ENCODE measurements around the gene ARL4D. TPM values are rescaled to one million over a fixed set of nuclear protein-coding genes. Genes with fewer than 3 reads are reported as not detected.

ARL4D gene
- total RNA-seq, 1 experiment from 2014 or later, result 11.5 TPM

DNA sequence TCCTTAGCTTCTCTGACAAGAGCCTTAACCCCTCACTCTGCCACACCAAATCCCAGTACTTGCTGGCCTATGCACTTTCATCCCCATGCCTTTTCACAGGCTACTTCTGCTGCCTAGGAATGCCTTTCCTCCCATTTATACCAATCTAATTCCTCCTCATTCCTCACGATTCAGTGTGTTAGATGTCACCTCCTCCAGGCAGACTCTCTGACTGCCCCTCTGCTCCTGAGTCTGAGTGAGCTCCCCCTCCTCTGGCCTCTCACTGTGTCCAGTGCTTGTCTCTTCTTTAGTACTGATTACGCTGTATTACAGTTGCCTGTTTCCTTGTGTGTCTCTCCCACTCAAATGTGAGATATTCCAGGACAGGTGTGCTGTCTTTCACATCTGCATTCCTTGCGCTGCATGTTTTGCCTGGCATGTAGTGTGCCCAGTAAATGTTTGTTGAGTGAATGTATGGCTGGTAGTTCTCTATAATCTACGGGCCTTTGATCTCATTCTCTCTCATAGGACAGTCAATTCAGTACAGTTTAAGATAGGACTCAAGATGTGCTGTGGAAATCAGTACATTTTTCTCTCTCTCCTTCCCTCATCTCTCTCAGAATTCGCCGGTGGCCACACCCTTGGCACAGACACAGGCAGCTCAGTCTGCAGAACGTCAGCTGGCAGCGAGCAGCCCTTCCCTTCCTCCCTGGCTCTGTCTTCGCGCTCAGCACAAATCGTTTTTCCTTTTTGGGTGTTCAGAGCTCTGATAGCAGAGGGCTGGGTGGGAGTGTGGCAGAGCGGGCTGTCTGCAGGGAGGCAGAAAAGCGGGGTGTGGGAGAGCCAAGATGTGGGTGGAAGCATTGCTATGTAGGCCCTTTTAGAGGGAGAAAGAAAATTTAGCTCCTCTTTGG, 18.5 kb downstream of the ARL4D start:
- Histone ChIP-seq H4K20me1 (ENCODE audit: insufficient read depth) (no peaks in the 10 kb centered on the region), H3K4me3 (replicated peaks in 1 of 2; ENCODE audit: low read depth in 1 of 2, low read length in 2 of 2) (no peak overlapping the region), H2AFZ (ENCODE audit: low read depth, low read length, poor library complexity, severe bottlenecking) (no peak overlapping the region), H3K27me3 (ENCODE audit: insufficient read depth, low read length) (no peaks in the 10 kb centered on the region), H3K79me2 (ENCODE audit: insufficient read depth, low read length) (no peaks in the 10 kb centered on the region), H3K9ac (ENCODE audit: low read length) (no peak overlapping the region), H3K27ac (ENCODE audit: low read depth, low read length) (no peak overlapping the region), H3K4me2 (ENCODE audit: low read length) (no peak overlapping the region), H3K4me1 (ENCODE audit: control insufficient read depth in 1 of 2, insufficient read depth in 2 of 2, low read length in 2 of 2) (peaks cover 6 to 27% of the 10 kb centered on the region in 2 experiments), H3K9me2 (ENCODE audit: insufficient read depth) (no peaks in the 10 kb centered on the region), H3K36me3 (ENCODE audit: control insufficient read depth in 1 of 2, insufficient read depth in 2 of 2, low read length in 2 of 2) (no peaks in the 10 kb centered on the region), H3K9me3 (ENCODE audit: control insufficient read depth in 1 of 2, insufficient read depth in 1 of 2, low read depth in 1 of 2, low read length in 2 of 2) (no peaks in the 10 kb centered on the region)
- TF ChIP-seq TCF7L2 (IDR thresholded peaks at IDR 0.05; ENCODE audit: borderline replicate concordance, extremely low read depth, insufficient read depth, insufficient read length), result no peak
- no peak for TF ChIP-seq YY1 (IDR thresholded peaks at IDR 0.05; ENCODE audit: extremely low read depth, insufficient replicate concordance, low read depth, low read length)
- no peak for TF ChIP-seq FOSL1 (IDR thresholded peaks at IDR 0.05; ENCODE audit: low read depth)
- no peak for TF ChIP-seq EGR1 (IDR thresholded peaks at IDR 0.05; ENCODE audit: low read depth)
- TF ChIP-seq, protein P1, sequence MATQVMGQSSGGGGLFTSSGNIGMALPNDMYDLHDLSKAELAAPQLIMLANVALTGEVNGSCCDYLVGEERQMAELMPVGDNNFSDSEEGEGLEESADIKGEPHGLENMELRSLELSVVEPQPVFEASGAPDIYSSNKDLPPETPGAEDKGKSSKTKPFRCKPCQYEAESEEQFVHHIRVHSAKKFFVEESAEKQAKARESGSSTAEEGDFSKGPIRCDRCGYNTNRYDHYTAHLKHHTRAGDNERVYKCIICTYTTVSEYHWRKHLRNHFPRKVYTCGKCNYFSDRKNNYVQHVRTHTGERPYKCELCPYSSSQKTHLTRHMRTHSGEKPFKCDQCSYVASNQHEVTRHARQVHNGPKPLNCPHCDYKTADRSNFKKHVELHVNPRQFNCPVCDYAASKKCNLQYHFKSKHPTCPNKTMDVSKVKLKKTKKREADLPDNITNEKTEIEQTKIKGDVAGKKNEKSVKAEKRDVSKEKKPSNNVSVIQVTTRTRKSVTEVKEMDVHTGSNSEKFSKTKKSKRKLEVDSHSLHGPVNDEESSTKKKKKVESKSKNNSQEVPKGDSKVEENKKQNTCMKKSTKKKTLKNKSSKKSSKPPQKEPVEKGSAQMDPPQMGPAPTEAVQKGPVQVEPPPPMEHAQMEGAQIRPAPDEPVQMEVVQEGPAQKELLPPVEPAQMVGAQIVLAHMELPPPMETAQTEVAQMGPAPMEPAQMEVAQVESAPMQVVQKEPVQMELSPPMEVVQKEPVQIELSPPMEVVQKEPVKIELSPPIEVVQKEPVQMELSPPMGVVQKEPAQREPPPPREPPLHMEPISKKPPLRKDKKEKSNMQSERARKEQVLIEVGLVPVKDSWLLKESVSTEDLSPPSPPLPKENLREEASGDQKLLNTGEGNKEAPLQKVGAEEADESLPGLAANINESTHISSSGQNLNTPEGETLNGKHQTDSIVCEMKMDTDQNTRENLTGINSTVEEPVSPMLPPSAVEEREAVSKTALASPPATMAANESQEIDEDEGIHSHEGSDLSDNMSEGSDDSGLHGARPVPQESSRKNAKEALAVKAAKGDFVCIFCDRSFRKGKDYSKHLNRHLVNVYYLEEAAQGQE (IDR thresholded peaks at IDR 0.05; ENCODE audit: low read depth), result no peak
- TF ChIP-seq SIN3A (IDR thresholded peaks at IDR 0.05; ENCODE audit: low read depth), result no peak
- no peak for TF ChIP-seq EZH2 (IDR thresholded peaks at IDR 0.05)
- no peak for TF ChIP-seq EZH2phosphoT487 (IDR thresholded peaks at IDR 0.05; ENCODE audit: borderline replicate concordance)
- TF ChIP-seq ZFX (IDR thresholded peaks at IDR 0.05), result no peak
- TF ChIP-seq, protein P2, sequence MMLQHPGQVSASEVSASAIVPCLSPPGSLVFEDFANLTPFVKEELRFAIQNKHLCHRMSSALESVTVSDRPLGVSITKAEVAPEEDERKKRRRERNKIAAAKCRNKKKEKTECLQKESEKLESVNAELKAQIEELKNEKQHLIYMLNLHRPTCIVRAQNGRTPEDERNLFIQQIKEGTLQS (IDR thresholded peaks at IDR 0.05), result no peak
- TF ChIP-seq JUND (IDR thresholded peaks at IDR 0.05), result no peak
- CTCF ChIA-PET, result interaction anchor here (2.0 kb wide), 1 partner anchor 23 kb away, joined by 5 read pairs; no protein-coding TSS in a partner anchor
- no TSS peak for BruUV-seq (replicated peaks)
- DNase-seq (ENCODE audit: low read depth, low spot score), result no peak
- ATAC-seq, result no peak
- RAD21 ChIA-PET (ENCODE audit: low non-redundant PET in 1 of 2, low total read pairs in 2 of 2, uncharacterized antibody in 2 of 2, unreplicated experiment in 2 of 2), result no interaction called here
- POLR2A ChIA-PET, result interaction anchor here (2.6 to 3.1 kb wide), 2 partner anchors 16 to 18 kb away, joined by 8 to 12 read pairs; partner anchors contain the start of gene ARL4D
- intact Hi-C loops (cut with micrococcal nuclease), result no loop called here

Measured in HCT116 (cell line).